B cell (primary cell): Measurements from ENCODE around the gene RRM2. TPM values are rescaled to one million over a fixed set of nuclear protein-coding genes. Genes with fewer than 3 reads are reported as not detected.

Experiments used
- ATAC-seq: fragments of 200-7000 bp; cut with Tn5 transposase; one replicate; pipeline ENCODE4 v1.10.0; 2021; ENCODE audit warnings: low read depth, mild to moderate bottlenecking, moderate number of reproducible peaks, moderate library complexity
- CTCF ChIA-PET: fragments of 350-600 bp; sonication (Branson Sonifier 250); formaldehyde crosslinking; loops from one replicate; lab custom pipeline; 2021; ENCODE audit warnings: antibody characterized with exemption, inconsistent platforms; lab: Charles Lee
- POLR2A ChIA-PET: fragments of 350-600 bp; sonication (Branson Sonifier 250); formaldehyde crosslinking; loops from one replicate; lab custom pipeline; 2021; ENCODE audit warnings: antibody characterized with exemption; lab: Charles Lee
- DNase-seq: peaks from one replicate; pipeline ENCODE4 v3.0.0; 2013
- H2AFZ ChIP-seq: 2 replicates; pipeline ENCODE4 v1.6.1; 2012; ENCODE audit warnings: mild to moderate bottlenecking, low read depth, low read length; ENCODE audit not compliant: insufficient read depth, poor library complexity, severe bottlenecking
- H3K27ac ChIP-seq, 2 donors: 1 replicate in 1 of 2; 2 replicates in 1 of 2; pipeline ENCODE4 v1.5.1; 2012 to 2013; ENCODE audit warnings: low read length in 2 of 2, mild to moderate bottlenecking in 2 of 2, moderate library complexity in 1 of 2
- H3K27me3 ChIP-seq, 4 experiments: fragments of 200-600 bp in 1 of 4; sonication (generic) in 1 of 4; replicated peaks in 1 of 4; 1 replicate in 2 of 4; 2 replicates in 2 of 4; pipeline versions ENCODE4 v1.6.1 to v1.7.0; 2013 to 2016; ENCODE audit warnings: low read length in 3 of 4, mild to moderate bottlenecking in 2 of 4, mixed read lengths in 1 of 4, moderate library complexity in 1 of 4; ENCODE audit not compliant: insufficient read depth in 4 of 4, control insufficient read depth in 3 of 4; ENCODE audit errors: control extremely low read depth in 1 of 4
- H3K36me3 ChIP-seq, 2 experiments: replicated peaks in 1 of 2; 1 replicate in 1 of 2; 2 replicates in 1 of 2; pipeline versions ENCODE4 v1.6.1 to v1.7.1; 2013; ENCODE audit warnings: low read length in 1 of 2; ENCODE audit not compliant: insufficient read depth in 2 of 2, control insufficient read depth in 1 of 2; ENCODE audit errors: control extremely low read depth in 1 of 2, extremely low read depth in 1 of 2
- H3K4me1 ChIP-seq, 2 donors: fragments of 200-600 bp in 1 of 2; sonication (generic) in 1 of 2; 1 replicate in 1 of 2; 2 replicates in 1 of 2; pipeline versions ENCODE4 v1.5.1 to v1.6.1; 2013 to 2017; ENCODE audit warnings: low read length in 2 of 2; ENCODE audit not compliant: control insufficient read depth in 2 of 2, insufficient read depth in 2 of 2
- H3K4me2 ChIP-seq: replicated peaks from 2 replicates; pipeline ENCODE3; 2012; ENCODE audit warnings: mild to moderate bottlenecking, low read depth, low read length; ENCODE audit not compliant: poor library complexity, severe bottlenecking
- H3K4me3 ChIP-seq, 5 experiments: fragments of 200-600 bp in 1 of 5; sonication (generic) in 1 of 5; 1 replicate in 3 of 5; 2 replicates in 2 of 5; pipeline versions ENCODE4 v1.5.1 to v1.7.0; 2011 to 2016; ENCODE audit warnings: low read length in 4 of 5, mild to moderate bottlenecking in 4 of 5, low read depth in 2 of 5, control low read depth in 1 of 5, moderate library complexity in 1 of 5; ENCODE audit not compliant: insufficient read depth in 1 of 5; ENCODE audit errors: control extremely low read depth in 1 of 5, extremely low read depth in 1 of 5
- H3K79me2 ChIP-seq: fragments of 200-600 bp; sonication (generic); one replicate; pipeline ENCODE4 v1.6.0; 2016; ENCODE audit warnings: low read length; ENCODE audit not compliant: control insufficient read depth, insufficient read depth
- H3K9ac ChIP-seq: fragments of 200-600 bp; sonication (generic); 2 replicates; pipeline ENCODE4 v1.6.1; 2017; ENCODE audit warnings: mild to moderate bottlenecking, low read length, moderate library complexity
- H3K9me3 ChIP-seq, 3 donors: one replicate each; pipeline versions ENCODE4 v1.6.1 to v1.7.1; 2013; ENCODE audit warnings: low read length in 2 of 3; ENCODE audit not compliant: control insufficient read depth in 2 of 3, insufficient read depth in 1 of 3; ENCODE audit errors: control extremely low read depth in 1 of 3
- H4K20me1 ChIP-seq: 2 replicates; pipeline ENCODE4 v1.6.0; 2012; ENCODE audit warnings: mild to moderate bottlenecking, low read length; ENCODE audit not compliant: insufficient read depth, control insufficient read depth, poor library complexity, severe bottlenecking
- H3K27ac Mint-ChIP-seq: one replicate; pipeline ENCODE4 v1.8.0; 2021; ENCODE audit warnings: mixed read lengths
- H3K27me3 Mint-ChIP-seq: one replicate; pipeline ENCODE4 v1.8.0; 2021; ENCODE audit warnings: mixed read lengths
- H3K4me1 Mint-ChIP-seq: one replicate; pipeline ENCODE4 v1.8.0; 2021; ENCODE audit warnings: mixed read lengths
- H3K4me3 Mint-ChIP-seq: one replicate; pipeline ENCODE4 v1.8.0; 2021; ENCODE audit warnings: mixed read lengths
- H3K9me3 Mint-ChIP-seq: one replicate; pipeline ENCODE4 v1.8.0; 2022; ENCODE audit warnings: mixed read lengths; ENCODE audit not compliant: insufficient read depth
- EZH2 ChIP-seq: IDR thresholded peaks from 2 replicates; pipeline ENCODE4 v1.6.1; 2012; ENCODE audit warnings: borderline replicate concordance, low read depth, mild to moderate bottlenecking, moderate library complexity, low read length; ENCODE audit not compliant: insufficient read depth, poor library complexity, severe bottlenecking
- WGBS: methylation state at CpG from one replicate; pipeline ENCODE4 v1.1.5; 2013; ENCODE audit warnings: missing lambda C conversion rate; ENCODE audit not compliant: insufficient coverage; 5-methylcytosine and 5-hydroxymethylcytosine counted together
- intact Hi-C: fragments of 100-400 bp; cut with micrococcal nuclease; formaldehyde crosslinking; loops from one replicate; pipeline ENCODE4 v1.10.0; 2022
- polyA plus RNA-seq: library from polyadenylated mRNA; depleted of rRNA; stranded (reverse); fragments of >200 nt; gene quantifications from 2 replicates; pipeline ENCODE4 v1.2.3, GENCODE V29; 2012
- total RNA-seq, 2 donors: library from RNA; stranded (reverse); fragments of 120-200 nt in 1 of 2; gene quantifications; 1 replicate in 1 of 2; 2 replicates in 1 of 2; pipeline versions ENCODE4 v1.2.3 to v1.2.4, GENCODE V29; 2013 to 2022
- TF ChIP-seq, protein P1 (sequence below): fragments of 200-600 bp; IDR thresholded peaks from one replicate; pipeline ENCODE4 v1.8.0; 2022; ENCODE audit warnings: antibody characterized with exemption, mild to moderate bottlenecking

RRM2 gene
- total and polyA plus RNA-seq, 2 donors (not counting 1 experiment from before 2014, with no cell fraction given), result 1.2 to 3.3 TPM

DNA sequence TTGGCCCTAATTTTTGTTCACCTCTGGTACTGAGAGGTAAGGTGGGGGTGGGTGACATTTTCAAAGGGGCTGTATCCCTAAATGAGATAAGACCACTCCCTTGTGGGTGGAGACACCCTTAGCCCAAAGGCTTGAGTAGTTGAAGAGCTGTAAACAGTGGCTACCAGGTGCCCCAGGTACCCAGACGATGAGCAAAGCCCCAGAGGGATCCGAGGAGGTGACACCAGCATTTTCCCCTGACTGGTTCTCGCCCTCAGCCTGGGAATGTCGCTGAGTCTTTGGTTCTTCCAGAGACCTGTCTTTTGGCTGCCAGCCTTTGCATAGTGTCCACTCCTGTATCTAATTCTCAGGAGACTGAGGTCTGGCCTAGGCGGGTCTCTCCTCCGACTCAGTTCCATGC lies 36.5 kb downstream of the RRM2 start:
- Mint-ChIP-seq H3K27ac (no peak overlapping the region), H3K27me3 (no peaks in the 10 kb centered on the region), H3K4me1 (peaks cover 7% of the 10 kb centered on the region), H3K9me3 (no peaks in the 10 kb centered on the region), H3K4me3 (no peak overlapping the region)
- no peaks in the 10 kb centered on the region for H4K20me1 ChIP-seq
- DNase-seq (no peak), ATAC-seq (no peak)
- 100% methylated on average over 6 of the region's 6 CpGs for WGBS
- H3K4me3 ChIP-seq, result no peak overlapping the region
- POLR2A ChIA-PET, result no interaction called here
- H3K27ac ChIP-seq, result no peak overlapping the region
- H2AFZ ChIP-seq, result no peak overlapping the region
- CTCF ChIA-PET, result interaction anchor here (1.2 kb wide), 1 partner anchor 276 kb away, joined by 3 read pairs; no protein-coding TSS in a partner anchor
- H3K9me3 ChIP-seq, result no peaks in the 10 kb centered on the region
- H3K36me3 ChIP-seq, result no peaks in the 10 kb centered on the region
- TF ChIP-seq, protein P1, sequence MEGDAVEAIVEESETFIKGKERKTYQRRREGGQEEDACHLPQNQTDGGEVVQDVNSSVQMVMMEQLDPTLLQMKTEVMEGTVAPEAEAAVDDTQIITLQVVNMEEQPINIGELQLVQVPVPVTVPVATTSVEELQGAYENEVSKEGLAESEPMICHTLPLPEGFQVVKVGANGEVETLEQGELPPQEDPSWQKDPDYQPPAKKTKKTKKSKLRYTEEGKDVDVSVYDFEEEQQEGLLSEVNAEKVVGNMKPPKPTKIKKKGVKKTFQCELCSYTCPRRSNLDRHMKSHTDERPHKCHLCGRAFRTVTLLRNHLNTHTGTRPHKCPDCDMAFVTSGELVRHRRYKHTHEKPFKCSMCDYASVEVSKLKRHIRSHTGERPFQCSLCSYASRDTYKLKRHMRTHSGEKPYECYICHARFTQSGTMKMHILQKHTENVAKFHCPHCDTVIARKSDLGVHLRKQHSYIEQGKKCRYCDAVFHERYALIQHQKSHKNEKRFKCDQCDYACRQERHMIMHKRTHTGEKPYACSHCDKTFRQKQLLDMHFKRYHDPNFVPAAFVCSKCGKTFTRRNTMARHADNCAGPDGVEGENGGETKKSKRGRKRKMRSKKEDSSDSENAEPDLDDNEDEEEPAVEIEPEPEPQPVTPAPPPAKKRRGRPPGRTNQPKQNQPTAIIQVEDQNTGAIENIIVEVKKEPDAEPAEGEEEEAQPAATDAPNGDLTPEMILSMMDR, result no peak
- TF ChIP-seq EZH2, result no peak
- intact Hi-C loops, result no loop called here
- H3K27me3 ChIP-seq, result no peaks in the 10 kb centered on the region
- H3K79me2 ChIP-seq, result no peaks in the 10 kb centered on the region
- no peak overlapping the region for H3K4me2 ChIP-seq
- H3K4me1 ChIP-seq, result peaks cover 5 to 8% of the 10 kb centered on the region in 2 donors
- H3K9ac ChIP-seq, result no peak overlapping the region

DNA sequence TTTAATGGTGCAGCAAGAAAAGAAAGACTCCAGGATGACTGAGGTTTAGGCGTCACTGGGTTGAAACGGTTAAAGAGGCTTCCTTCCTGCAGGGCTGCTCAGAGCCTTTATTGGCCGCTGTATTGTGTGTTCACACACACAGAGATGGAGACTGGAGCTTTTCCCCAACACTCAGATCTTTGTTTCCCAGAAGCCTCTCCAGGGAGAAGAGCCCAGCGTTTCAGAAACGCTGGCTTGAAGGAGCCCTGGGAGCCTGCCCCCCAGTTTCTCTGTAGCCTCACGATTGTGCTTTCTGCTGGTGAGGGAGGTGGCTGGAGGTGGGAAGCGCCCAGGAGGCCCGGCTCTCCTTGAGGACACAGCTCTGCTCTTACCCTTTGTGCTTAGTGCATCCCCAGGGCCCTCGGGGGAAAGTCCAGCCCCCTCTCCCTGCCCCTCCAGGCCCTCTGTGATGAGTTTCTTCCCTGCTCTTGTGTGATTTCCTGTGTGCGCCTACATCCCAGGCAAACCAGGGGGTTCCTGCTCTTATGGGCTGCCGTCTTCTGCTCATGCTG lies 37.1 kb downstream of the RRM2 start:
- 85% methylated on average over 6 of the region's 11 CpGs for WGBS
- H3K4me3 ChIP-seq, result no peak overlapping the region
- no peak overlapping the region for H2AFZ ChIP-seq
- no peaks in the 10 kb centered on the region for H3K36me3 ChIP-seq
- H3K4me3 Mint-ChIP-seq, result no peak overlapping the region
- no peak for ATAC-seq
- no peaks in the 10 kb centered on the region for H3K9me3 Mint-ChIP-seq
- no peaks in the 10 kb centered on the region for H3K9me3 ChIP-seq
- no peak for TF ChIP-seq EZH2
- TF ChIP-seq, protein P1, result no peak
- H3K27ac Mint-ChIP-seq, result no peak overlapping the region
- no peaks in the 10 kb centered on the region for H3K27me3 ChIP-seq
- CTCF ChIA-PET, result interaction anchor here (1.2 kb wide), 1 partner anchor 275 kb away, joined by 3 read pairs; no protein-coding TSS in a partner anchor
- H3K4me2 ChIP-seq, result no peak overlapping the region
- POLR2A ChIA-PET, result no interaction called here
- H3K4me1 ChIP-seq, result peaks cover 9 to 14% of the 10 kb centered on the region in 2 donors
- H3K79me2 ChIP-seq, result no peaks in the 10 kb centered on the region
- no peaks in the 10 kb centered on the region for H4K20me1 ChIP-seq
- DNase-seq, result no peak
- peaks cover 13% of the 10 kb centered on the region for H3K4me1 Mint-ChIP-seq
- no peak overlapping the region for H3K9ac ChIP-seq
- intact Hi-C loops, result no loop called here
- no peaks in the 10 kb centered on the region for H3K27me3 Mint-ChIP-seq
- H3K27ac ChIP-seq, result no peak overlapping the region
